GM19467 (cell line): ENCODE data around the gene CPNE4.

Source experiments
- ATAC-seq: cut with Tn5 transposase; IDR thresholded peaks from one replicate; pipeline ENCODE4 v1.9.1; 2021; ENCODE audit warnings: mild to moderate bottlenecking, moderate library complexity; ENCODE audit not compliant: unreplicated experiment

CPNE4 gene

DNA sequence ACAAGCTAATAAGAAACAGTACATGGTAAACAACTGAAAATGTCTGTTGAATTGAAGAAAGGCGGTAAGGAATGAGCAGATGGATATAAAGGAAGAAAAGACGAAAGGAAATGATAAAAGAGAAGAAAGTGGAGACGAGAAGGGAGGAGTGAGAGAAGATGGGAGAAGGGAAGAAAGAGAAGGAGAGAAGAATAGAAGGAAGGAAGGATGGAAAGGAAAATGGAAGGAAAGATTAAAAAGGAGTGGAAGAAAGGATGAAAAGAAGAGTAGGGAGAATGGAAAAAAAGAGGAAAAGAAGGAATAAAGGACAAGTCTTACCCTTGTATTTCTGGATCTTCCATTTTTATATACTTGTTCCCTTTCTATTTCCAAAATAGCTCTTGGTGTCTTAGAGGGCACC is 17.7 kb downstream of the CPNE4 start:
- no peak for ATAC-seq

- no peak for ATAC-seq
These were observed 18.5 kb downstream of the CPNE4 start for GRCh38 chr3:132016061-132017041.

GRCh38 chr3:132014105-132014504 is 20.7 kb downstream of the CPNE4 start:
- no peak for ATAC-seq

DNA sequence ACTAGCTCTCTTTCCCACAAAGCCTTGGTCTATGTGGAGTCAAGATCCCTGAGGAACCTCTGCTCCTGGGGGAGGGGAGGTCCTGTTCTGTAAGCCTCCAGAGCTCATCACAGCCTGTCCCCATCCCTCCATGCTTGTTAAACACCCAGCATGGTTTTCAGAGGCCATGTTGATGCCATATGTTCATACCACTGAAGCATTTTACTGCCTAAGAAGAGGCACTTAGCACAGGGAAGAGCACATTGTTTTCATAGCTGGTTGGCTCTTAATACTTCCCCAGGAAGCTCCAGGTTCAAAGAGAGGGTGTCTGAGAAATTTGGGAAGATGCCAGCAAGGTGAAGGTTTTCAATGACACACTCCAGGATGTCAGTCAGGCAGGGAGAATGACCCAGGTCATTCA is 25.6 kb downstream of the CPNE4 start:
- ATAC-seq = no peak

- ATAC-seq = no peak
These were observed 26.0 kb downstream of the CPNE4 start for GRCh38 chr3:132008837-132009236.

- ATAC-seq = no peak
These were observed 27.2 kb downstream of the CPNE4 start for GRCh38 chr3:132007617-132008016.

DNA sequence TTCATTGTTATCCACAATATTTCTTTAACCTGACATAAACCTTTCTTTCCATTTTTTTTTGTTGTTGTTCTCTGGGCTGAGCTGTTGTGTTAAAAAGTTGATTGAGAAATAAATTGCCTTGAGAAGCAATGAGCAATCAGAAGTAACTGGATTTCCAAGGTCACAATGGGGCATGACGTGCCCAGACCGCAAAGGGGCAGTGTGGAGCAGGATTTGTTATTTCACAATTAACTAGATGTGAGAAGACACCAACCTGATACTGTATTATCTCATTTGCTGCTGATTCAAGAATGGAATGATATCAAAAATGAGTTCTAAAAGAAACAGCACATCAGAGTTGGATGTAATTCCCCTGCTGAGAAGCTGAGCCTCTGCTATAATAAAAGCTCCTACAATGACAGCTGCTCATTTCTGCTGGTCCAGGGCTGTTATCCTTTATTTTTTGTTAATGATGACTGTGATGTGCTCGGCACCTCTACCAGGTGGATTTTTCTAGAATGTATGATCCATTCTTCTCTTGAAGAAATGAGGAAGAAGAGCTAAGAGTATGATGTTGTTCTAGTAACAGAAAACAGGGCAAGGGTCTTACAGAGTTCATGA is 28.1 kb downstream of the CPNE4 start:
- ATAC-seq = no peak

- ATAC-seq = no peak
These were observed 30.2 kb downstream of the CPNE4 start for GRCh38 chr3:132004571-132004970.

- ATAC-seq = no peak
These were observed 31.1 kb downstream of the CPNE4 start for GRCh38 chr3:132003685-132004084.

- no peak for ATAC-seq
These were observed 32.8 kb downstream of the CPNE4 start for GRCh38 chr3:132001999-132002398.

GRCh38 chr3:132001036-132001435 is 33.8 kb downstream of the CPNE4 start:
- ATAC-seq = no peak

DNA sequence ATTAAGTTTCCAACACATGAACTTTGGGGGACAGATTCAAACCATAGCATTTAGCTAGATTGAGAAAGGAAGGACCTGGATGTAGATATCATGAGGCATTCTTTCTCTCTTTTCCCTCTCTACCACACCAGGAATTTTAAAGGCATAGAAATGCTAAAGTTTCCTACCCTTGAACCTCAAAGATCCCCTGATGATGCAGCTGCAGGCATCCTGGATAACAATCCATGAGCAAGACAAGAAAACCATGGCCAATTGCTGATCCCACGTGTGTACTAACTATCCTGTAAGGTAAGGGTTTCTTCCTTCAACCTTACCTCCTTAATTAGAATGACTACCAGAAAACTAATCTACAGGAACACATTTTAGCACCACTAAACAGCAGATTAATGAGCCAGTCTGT is 36.8 kb downstream of the CPNE4 start:
- no peak for ATAC-seq

GRCh38 chr3:131995891-131996290 is 38.9 kb downstream of the CPNE4 start:
- no peak for ATAC-seq

DNA sequence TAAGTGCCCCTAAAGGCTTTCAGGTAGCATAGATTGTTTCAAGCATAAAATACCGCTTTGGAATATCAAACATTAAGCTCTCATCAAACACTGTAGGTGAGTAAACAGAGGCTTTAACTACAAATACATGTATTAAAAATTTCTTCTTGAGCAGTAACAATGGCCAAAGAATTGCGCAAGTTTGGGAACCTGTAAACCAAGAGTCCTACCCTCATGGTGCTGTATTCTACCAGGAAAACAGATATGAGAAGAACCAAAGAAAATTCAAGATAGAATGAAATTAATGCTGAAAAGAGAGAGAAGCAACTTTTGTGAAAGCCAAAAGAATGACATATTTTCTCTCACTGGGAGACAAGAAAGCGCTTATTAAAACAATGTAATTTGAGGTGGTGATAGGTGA is 45.5 kb downstream of the CPNE4 start:
- ATAC-seq = no peak

DNA sequence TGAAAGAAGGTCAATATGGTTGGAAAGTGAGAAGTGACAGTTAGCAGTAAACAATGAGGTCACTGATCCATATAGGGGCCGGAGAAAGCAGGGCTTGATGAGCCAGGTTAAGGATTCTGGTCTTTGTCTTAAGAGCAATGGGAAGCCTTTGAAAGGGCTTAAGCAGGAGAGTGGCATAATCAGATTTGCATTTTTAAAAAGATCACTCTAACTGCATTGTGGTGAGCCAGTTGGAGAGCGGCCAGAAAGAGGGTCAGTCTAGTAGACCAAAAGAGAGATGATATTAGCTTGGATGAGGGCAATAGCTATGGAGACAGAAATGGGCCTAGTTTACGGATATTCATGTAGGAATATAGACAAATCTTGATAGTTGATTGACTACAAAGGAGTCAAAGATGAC is 46.6 kb downstream of the CPNE4 start:
- no peak for ATAC-seq

DNA sequence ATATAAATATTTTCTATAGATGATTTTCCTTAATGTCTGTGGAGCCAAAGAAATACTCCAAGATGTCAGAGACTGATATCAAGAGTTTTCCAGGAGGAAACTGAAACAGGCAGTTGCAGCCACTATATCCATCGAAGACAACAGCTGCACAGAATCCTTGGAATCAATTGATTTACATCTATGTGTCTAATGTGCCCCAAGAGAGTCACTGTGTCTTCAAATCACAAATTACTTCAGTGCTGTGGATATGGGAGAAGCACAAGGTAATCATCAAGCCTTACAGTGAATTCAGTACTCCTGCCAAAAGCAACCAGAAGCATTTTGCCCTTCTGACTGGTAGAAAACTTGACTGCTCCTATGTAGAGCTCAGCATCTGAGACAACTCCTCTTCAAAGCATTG is 51.1 kb downstream of the CPNE4 start:
- no peak for ATAC-seq

DNA sequence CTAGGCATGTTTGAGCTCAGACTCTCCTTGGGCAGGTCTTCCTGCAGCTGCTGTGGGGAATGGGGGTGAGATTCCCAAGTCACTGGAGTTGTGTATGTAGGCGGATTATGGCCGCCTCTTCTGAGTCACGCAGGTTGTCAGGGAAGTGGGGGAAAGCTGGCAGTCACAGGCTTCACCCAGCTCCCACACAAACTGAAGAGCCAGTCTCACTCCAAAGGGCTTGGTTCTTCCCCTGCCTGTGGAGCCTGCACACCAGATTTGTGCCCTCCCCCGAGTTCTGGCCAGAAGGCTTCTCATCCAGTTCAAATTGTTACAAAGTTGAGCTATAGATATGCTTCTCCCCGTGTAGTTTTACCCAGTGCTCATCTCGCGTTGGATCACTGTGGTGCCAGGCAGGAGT is 53.5 kb downstream of the CPNE4 start:
- ATAC-seq = no peak

GRCh38 chr3:131976448-131976847 is 58.4 kb downstream of the CPNE4 start:
- ATAC-seq = no peak

GRCh38 chr3:131975047-131975446 is 59.8 kb downstream of the CPNE4 start:
- ATAC-seq = no peak

DNA sequence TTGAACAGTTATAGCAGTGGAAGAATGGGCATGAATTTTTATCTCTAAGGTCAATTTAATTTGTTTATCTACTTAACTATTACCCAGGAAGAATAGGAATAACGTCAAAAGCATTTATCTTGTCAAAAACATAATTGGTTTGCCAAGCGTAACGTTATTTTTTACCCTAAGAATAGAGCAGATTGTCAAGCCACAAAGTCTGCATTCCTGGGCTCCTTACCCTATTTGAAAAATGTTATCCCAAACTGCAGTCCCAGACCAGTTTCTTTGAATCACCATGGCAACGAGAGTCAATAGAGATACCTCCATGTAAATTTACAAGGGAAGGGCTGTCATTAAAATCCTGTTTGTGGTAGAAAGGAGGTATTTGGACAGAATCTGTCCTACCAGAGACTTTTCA is 61.1 kb downstream of the CPNE4 start:
- ATAC-seq = no peak

- no peak for ATAC-seq
These were observed 62.3 kb downstream of the CPNE4 start for GRCh38 chr3:131972550-131972949.

DNA sequence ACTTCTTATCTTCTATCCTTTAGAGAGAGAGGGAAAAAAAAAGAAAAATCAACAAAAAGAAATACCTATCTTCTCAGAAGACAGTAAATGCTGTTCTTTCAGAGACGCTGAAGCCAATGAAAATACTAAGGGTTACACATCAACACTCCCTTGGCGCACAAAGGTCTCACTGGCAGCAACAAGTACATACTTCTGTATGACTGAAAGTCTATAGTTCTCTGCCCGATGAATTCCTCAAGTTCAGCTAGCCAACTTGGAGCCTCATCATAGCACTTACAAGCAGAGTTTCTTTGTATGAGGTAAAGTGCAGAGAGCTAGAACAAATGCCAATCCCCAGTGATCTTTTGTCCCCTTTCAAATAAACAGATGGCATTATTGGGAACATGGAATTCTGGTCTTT is 62.7 kb downstream of the CPNE4 start:
- ATAC-seq = no peak
